Left lung (tissue), 10 donors: ENCODE results near the gene CD1E. TPM values are rescaled to one million over a fixed set of nuclear protein-coding genes. Genes with fewer than 3 reads are reported as not detected.

Source experiments
- ATAC-seq: fragments of 200-7000 bp; cut with Tn5 transposase; one replicate; pipeline ENCODE4 v1.9.1; 2020; ENCODE audit warnings: moderate library complexity
- DNase-seq, 4 donors: peaks; one replicate each; pipeline ENCODE4 v3.0.0-alpha.2; 2013 to 2020
- H3K27ac ChIP-seq, 2 donors: fragments of 200-600 bp; sonication (generic) in 1 of 2; one replicate each; pipeline versions ENCODE4 v1.5.0 to v1.8.0; 2020 to 2021
- H3K27me3 ChIP-seq, 2 donors: fragments of 200-600 bp; sonication (generic) in 1 of 2; one replicate each; pipeline versions ENCODE4 v1.5.0 to v1.8.0; 2020 to 2021
- H3K36me3 ChIP-seq, 2 donors: fragments of 200-600 bp; sonication (generic) in 1 of 2; one replicate each; pipeline versions ENCODE4 v1.5.0 to v1.8.0; 2020 to 2021
- H3K4me1 ChIP-seq, 2 donors: fragments of 200-600 bp; one replicate each; pipeline ENCODE4 v1.8.0; 2021
- H3K4me3 ChIP-seq, 2 donors: fragments of 200-600 bp; sonication (generic) in 1 of 2; one replicate each; pipeline versions ENCODE4 v1.5.0 to v1.8.0; 2020 to 2021; ENCODE audit warnings: mild to moderate bottlenecking in 1 of 2
- H3K9me3 ChIP-seq, 2 donors: fragments of 200-600 bp; sonication (generic) in 1 of 2; one replicate each; pipeline versions ENCODE4 v1.5.0 to v1.8.0; 2020 to 2021
- intact Hi-C, 2 donors: fragments of 100-400 bp; cut with DNase I; formaldehyde crosslinking; loops; one replicate each; pipeline versions ENCODE4 v1.11.2 to v1.14.2; 2022
- polyA plus RNA-seq, 6 donors: library from polyadenylated mRNA; unstranded; fragments of 120-200 nt; gene quantifications; one replicate each; pipeline ENCODE4 v1.2.1, GENCODE V29; 2013; ENCODE audit not compliant: insufficient read length in 6 of 6
- total RNA-seq, 2 donors: library from RNA; stranded (reverse); fragmentation: NEBNext Ultra II Directional; extraction: Animal tissue kit (Norgen Biotek cat#: 25700); gene quantifications; one replicate each; pipeline ENCODE4 v1.2.1, GENCODE V29; 2021
- TF ChIP-seq, protein P1 (sequence below), 2 donors: fragments of 200-600 bp; sonication (generic) in 1 of 2; IDR thresholded peaks; one replicate each; pipeline versions ENCODE4 v1.5.0 to v1.8.0; 2021; ENCODE audit warnings: antibody characterized with exemption in 2 of 2
- donor health status: DM: no; HTN: yes; CAD: no.
- donor health status: DM: no; HTN: no; CAD: no.

The CD1E gene
- total and polyA plus RNA-seq, 8 donors, result 0.16 to 0.47 (median 0.24) TPM; not detected in 2

- no peak overlapping the region for H3K27ac ChIP-seq
- DNase-seq, result no peak
- no peak for ATAC-seq
- intact Hi-C loops, result no loop called here
- TF ChIP-seq, protein P1, sequence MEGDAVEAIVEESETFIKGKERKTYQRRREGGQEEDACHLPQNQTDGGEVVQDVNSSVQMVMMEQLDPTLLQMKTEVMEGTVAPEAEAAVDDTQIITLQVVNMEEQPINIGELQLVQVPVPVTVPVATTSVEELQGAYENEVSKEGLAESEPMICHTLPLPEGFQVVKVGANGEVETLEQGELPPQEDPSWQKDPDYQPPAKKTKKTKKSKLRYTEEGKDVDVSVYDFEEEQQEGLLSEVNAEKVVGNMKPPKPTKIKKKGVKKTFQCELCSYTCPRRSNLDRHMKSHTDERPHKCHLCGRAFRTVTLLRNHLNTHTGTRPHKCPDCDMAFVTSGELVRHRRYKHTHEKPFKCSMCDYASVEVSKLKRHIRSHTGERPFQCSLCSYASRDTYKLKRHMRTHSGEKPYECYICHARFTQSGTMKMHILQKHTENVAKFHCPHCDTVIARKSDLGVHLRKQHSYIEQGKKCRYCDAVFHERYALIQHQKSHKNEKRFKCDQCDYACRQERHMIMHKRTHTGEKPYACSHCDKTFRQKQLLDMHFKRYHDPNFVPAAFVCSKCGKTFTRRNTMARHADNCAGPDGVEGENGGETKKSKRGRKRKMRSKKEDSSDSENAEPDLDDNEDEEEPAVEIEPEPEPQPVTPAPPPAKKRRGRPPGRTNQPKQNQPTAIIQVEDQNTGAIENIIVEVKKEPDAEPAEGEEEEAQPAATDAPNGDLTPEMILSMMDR (IDR thresholded peaks at IDR 0.05), result no peak
- no peaks in the 10 kb centered on the region for H3K36me3 ChIP-seq
- peaks cover 0 to 16% of the 10 kb centered on the region in 2 donors for H3K27me3 ChIP-seq
- H3K4me3 ChIP-seq, result no peak overlapping the region
- H3K4me1 ChIP-seq, result peaks cover 0 to 4% of the 10 kb centered on the region in 2 donors
- H3K9me3 ChIP-seq, result no peaks in the 10 kb centered on the region
These were observed 26.2 kb upstream of the CD1E start for GRCh38 chr1:158327481-158327880.

- H3K4me3 ChIP-seq, result no peak overlapping the region
- no peaks in the 10 kb centered on the region for H3K9me3 ChIP-seq
- DNase-seq, result no peak
- H3K36me3 ChIP-seq, result no peaks in the 10 kb centered on the region
- H3K27me3 ChIP-seq, result peaks cover 0 to 16% of the 10 kb centered on the region in 2 donors
- TF ChIP-seq, protein P1 (IDR thresholded peaks at IDR 0.05), result no peak
- H3K4me1 ChIP-seq, result peaks cover 0 to 4% of the 10 kb centered on the region in 2 donors
- intact Hi-C loops, result no loop called here
- H3K27ac ChIP-seq, result no peak overlapping the region
- no peak for ATAC-seq
These were observed 25.3 kb upstream of the CD1E start for GRCh38 chr1:158328426-158328825.

GRCh38 chr1:158329300-158329699 is 24.4 kb upstream of the CD1E start:
- Histone ChIP-seq H3K4me3 (no peak overlapping the region), H3K4me1 (peaks cover 0 to 4% of the 10 kb centered on the region in 2 donors), H3K36me3 (no peaks in the 10 kb centered on the region), H3K9me3 (no peaks in the 10 kb centered on the region), H3K27me3 (peaks cover 0 to 16% of the 10 kb centered on the region in 2 donors), H3K27ac (no peak overlapping the region)
- no peak for ATAC-seq
- intact Hi-C loops, result no loop called here
- no peak for DNase-seq
- TF ChIP-seq, protein P1 (IDR thresholded peaks at IDR 0.05), result no peak

DNA sequence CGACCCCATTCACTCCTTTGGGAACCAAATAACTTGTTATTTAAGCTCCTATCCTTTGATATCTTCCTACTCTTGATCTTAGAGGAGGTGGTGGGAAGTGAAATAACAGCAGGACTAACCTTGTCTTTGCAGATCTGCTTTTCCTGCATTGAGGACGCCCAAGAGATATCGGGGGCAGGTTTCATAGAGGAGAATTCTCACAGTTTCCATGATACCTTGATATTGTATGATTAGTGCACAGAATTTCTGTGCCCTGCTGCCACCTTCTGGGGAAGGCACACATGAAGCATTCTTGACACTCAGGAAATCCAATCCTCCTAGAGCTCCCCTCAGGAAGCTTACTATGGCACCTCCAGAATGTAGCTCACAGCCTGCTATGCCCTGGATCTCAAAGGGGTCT is 24.0 kb upstream of the CD1E start:
- Histone ChIP-seq H3K4me3 (no peak overlapping the region), H3K27ac (no peak overlapping the region), H3K9me3 (no peaks in the 10 kb centered on the region), H3K27me3 (peaks cover 0 to 16% of the 10 kb centered on the region in 2 donors), H3K36me3 (no peaks in the 10 kb centered on the region), H3K4me1 (peaks cover 0 to 4% of the 10 kb centered on the region in 2 donors)
- ATAC-seq, result peak; percentile 49
- no peak for DNase-seq
- TF ChIP-seq, protein P1 (IDR thresholded peaks at IDR 0.05), result peak in 1 of 2 donors; percentile 13
- intact Hi-C loops, result no loop called here

DNA sequence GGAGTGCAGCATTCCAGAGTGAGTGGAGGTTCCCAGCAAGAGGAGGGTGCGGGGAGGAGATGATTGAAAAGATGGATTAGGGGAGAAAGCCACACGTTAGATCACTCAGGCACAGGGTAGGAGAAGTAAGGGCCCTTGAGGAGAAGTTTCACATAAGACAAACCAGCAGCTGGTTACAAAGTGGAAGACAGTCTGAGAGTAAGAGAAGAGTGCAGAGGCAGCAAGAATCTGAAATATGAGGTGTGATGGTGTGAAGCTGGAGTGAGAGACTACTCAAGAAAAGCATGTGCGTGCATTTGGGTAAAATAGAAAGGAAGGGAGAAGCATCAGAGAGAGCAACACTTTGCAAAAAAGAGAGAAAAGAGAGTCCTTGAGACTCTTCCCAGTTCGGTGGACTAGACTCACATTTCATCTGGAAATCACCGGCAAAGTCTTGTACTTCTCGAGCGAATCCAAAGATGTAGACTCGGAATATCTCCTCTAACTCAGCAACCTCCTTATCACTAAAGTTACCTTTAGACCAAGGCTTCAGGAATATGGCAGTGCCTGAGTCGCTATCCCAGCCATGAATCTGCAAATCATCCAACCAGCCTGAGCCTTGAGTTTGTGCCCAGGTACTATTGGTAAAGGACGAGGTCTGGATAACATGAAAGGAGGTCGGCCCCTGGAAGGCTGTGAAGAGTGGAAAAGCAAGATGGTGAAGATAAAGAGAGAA is 23.1 kb upstream of the CD1E start:
- no peak overlapping the region for H3K27ac ChIP-seq
- H3K27me3 ChIP-seq, result peaks cover 0 to 16% of the 10 kb centered on the region in 2 donors
- ATAC-seq, result no peak
- H3K36me3 ChIP-seq, result no peaks in the 10 kb centered on the region
- H3K4me1 ChIP-seq, result peaks cover 0 to 4% of the 10 kb centered on the region in 2 donors
- no peak overlapping the region for H3K4me3 ChIP-seq
- no peaks in the 10 kb centered on the region for H3K9me3 ChIP-seq
- no peak for DNase-seq
- TF ChIP-seq, protein P1 (IDR thresholded peaks at IDR 0.05), result no peak
- intact Hi-C loops, result no loop called here
